GDM1 (cell line): ENCODE measurements around the gene TMA7B.
"Not testable (repeated sequence)": the region's sequence is repeated elsewhere in the genome, so short reads cannot be mapped to it uniquely, and the experiment has no call there.

Experiments used
- DNase-seq: peaks from one replicate; lab custom pipeline; 2025; lab: John Stamatoyannopoulos, UW

The TMA7B gene

GRCh38 chr22:39984746-39985145, 24.5 kb downstream of the TMA7B start:
- no peak for DNase-seq

- DNase-seq, result no peak
Measured at GRCh38 chr22:39985383-39986035, 25.3 kb downstream of the TMA7B start.

- DNase-seq, result no peak
Measured at GRCh38 chr22:39988386-39989114, 28.4 kb downstream of the TMA7B start.

- no peak for DNase-seq
Measured at GRCh38 chr22:39989633-39990032, 29.4 kb downstream of the TMA7B start.

GRCh38 chr22:39990686-39991085, 30.5 kb downstream of the TMA7B start:
- no peak for DNase-seq

- DNase-seq, result no peak
Measured at GRCh38 chr22:39991159-39991860, 31.1 kb downstream of the TMA7B start.

GRCh38 chr22:39992088-39992826, 32.1 kb downstream of the TMA7B start:
- no peak for DNase-seq

- not testable (repeated sequence) for DNase-seq
Measured at GRCh38 chr22:39992894-39993293, 32.7 kb downstream of the TMA7B start.

- peak; percentile 38 for DNase-seq
Measured at GRCh38 chr22:39994041-39994565, 33.9 kb downstream of the TMA7B start.

- DNase-seq, result no peak
Measured at GRCh38 chr22:39994566-39995392, 34.6 kb downstream of the TMA7B start, which contains the start of gene FAM83F. FAM83F (plus strand) TSS chr22:39994954; CDS start chr22:39995043, 89 bp downstream.

GRCh38 chr22:39995393-39996252, 35.4 kb downstream of the TMA7B start:
- DNase-seq, result no peak

GRCh38 chr22:39996732-39997131, 36.5 kb downstream of the TMA7B start:
- no peak for DNase-seq

- DNase-seq, result no peak
Measured at GRCh38 chr22:39997421-39997820, 37.2 kb downstream of the TMA7B start.

- no peak for DNase-seq
Measured at GRCh38 chr22:39997939-39998726, 37.9 kb downstream of the TMA7B start.

- DNase-seq, result no peak
Measured at GRCh38 chr22:39999144-39999757, 39.1 kb downstream of the TMA7B start.

GRCh38 chr22:40000171-40000570, 40.0 kb downstream of the TMA7B start:
- no peak for DNase-seq

GRCh38 chr22:40001106-40001505, 40.9 kb downstream of the TMA7B start:
- no peak for DNase-seq

GRCh38 chr22:40001800-40002577, 41.8 kb downstream of the TMA7B start:
- DNase-seq, result no peak
